ENCODE data around the gene APOOL.

APOOL gene

DNA sequence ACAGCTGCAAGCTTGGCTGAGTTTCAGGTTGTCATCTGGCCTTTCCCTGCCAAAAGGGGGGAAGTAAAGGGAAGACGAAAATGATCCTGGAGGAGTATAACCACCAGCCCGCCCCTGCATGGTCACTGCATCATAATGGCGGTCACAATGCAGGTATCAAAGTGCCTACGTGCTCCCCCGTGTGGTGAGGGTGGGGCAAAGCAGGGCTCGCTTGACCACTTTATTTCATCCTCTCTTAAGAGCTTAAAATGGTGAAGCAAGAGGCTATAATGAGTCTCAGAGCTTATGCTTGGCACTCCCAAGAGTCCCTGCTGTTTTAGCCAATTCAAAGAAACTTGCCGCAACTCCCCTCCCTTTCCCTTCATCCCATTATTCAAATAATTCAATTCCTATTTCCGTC is 105.6 kb downstream of the APOOL start:
- Histone ChIP-seq H3F3A (ENCODE audit: insufficient read depth, low read length) (no peaks in the 10 kb centered on the region), H3K4me2 (ENCODE audit: low read length) (no peak overlapping the region), H3K4me3 (ENCODE audit: low read depth, low read length, poor library complexity, severe bottlenecking) (no peak overlapping the region), H4K20me1 (ENCODE audit: insufficient read depth, low read length) (no peaks in the 10 kb centered on the region), H3K36me3 (ENCODE audit: insufficient read depth, low read length) (no peaks in the 10 kb centered on the region), H3K79me2 (ENCODE audit: insufficient read depth, low read length) (no peaks in the 10 kb centered on the region), H3K27ac (ENCODE audit: low read depth, low read length, poor library complexity, severe bottlenecking) (no peak overlapping the region), H2AFZ (ENCODE audit: low read length) (no peak overlapping the region), H3K9me2 (ENCODE audit: low read depth, low read length) (no peaks in the 10 kb centered on the region), H3K4me1 (ENCODE audit: insufficient read depth, low read length, severe bottlenecking) (peaks cover 12% of the 10 kb centered on the region), H3K9ac (ENCODE audit: low read length) (no peak overlapping the region), H3K27me3 (ENCODE audit: insufficient read depth, low read length) (no peaks in the 10 kb centered on the region), H3K9me3 (ENCODE audit: low read length) (no peaks in the 10 kb centered on the region)
- TF ChIP-seq EZH2 (IDR thresholded peaks at IDR 0.05; ENCODE audit: borderline replicate concordance, low read length), result no peak
- TF ChIP-seq, protein P1, sequence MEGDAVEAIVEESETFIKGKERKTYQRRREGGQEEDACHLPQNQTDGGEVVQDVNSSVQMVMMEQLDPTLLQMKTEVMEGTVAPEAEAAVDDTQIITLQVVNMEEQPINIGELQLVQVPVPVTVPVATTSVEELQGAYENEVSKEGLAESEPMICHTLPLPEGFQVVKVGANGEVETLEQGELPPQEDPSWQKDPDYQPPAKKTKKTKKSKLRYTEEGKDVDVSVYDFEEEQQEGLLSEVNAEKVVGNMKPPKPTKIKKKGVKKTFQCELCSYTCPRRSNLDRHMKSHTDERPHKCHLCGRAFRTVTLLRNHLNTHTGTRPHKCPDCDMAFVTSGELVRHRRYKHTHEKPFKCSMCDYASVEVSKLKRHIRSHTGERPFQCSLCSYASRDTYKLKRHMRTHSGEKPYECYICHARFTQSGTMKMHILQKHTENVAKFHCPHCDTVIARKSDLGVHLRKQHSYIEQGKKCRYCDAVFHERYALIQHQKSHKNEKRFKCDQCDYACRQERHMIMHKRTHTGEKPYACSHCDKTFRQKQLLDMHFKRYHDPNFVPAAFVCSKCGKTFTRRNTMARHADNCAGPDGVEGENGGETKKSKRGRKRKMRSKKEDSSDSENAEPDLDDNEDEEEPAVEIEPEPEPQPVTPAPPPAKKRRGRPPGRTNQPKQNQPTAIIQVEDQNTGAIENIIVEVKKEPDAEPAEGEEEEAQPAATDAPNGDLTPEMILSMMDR (IDR thresholded peaks at IDR 0.05; ENCODE audit: low read length), result peak; percentile 57

DNA sequence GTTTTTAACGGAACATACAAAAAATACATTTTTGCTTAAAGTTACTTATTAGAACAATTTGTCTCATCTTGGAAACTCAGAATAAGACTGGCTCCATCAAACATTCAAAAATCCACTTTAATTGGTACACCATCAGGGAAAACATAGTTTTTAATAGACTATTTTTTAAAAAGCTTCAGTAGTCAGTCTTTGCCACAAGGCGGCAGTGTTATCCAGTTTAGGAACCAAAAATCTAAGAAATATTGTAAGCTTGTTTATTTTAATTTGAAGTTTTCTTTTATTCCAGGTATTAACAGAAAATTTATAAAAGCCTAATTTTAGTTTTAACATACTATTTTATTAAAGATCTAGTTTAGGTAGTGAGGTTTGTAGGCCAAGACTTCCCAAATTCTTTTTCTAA is 107.7 kb downstream of the APOOL start:
- TF ChIP-seq EZH2 (IDR thresholded peaks at IDR 0.05; ENCODE audit: borderline replicate concordance, low read length), result no peak
- TF ChIP-seq, protein P1 (IDR thresholded peaks at IDR 0.05; ENCODE audit: low read length), result peak; percentile 60
- H3K4me1 ChIP-seq (ENCODE audit: insufficient read depth, low read length, severe bottlenecking), result peaks cover 12% of the 10 kb centered on the region
- no peaks in the 10 kb centered on the region for H3F3A ChIP-seq (ENCODE audit: insufficient read depth, low read length)
- H3K9me2 ChIP-seq (ENCODE audit: low read depth, low read length), result no peaks in the 10 kb centered on the region
- no peaks in the 10 kb centered on the region for H4K20me1 ChIP-seq (ENCODE audit: insufficient read depth, low read length)
- no peak overlapping the region for H3K27ac ChIP-seq (ENCODE audit: low read depth, low read length, poor library complexity, severe bottlenecking)
- H3K79me2 ChIP-seq (ENCODE audit: insufficient read depth, low read length), result no peaks in the 10 kb centered on the region
- no peak overlapping the region for H2AFZ ChIP-seq (ENCODE audit: low read length)
- H3K9ac ChIP-seq (ENCODE audit: low read length), result no peak overlapping the region
- no peak overlapping the region for H3K4me2 ChIP-seq (ENCODE audit: low read length)
- H3K36me3 ChIP-seq (ENCODE audit: insufficient read depth, low read length), result no peaks in the 10 kb centered on the region
- H3K27me3 ChIP-seq (ENCODE audit: insufficient read depth, low read length), result no peaks in the 10 kb centered on the region
- no peak overlapping the region for H3K4me3 ChIP-seq (ENCODE audit: low read depth, low read length, poor library complexity, severe bottlenecking)
- H3K9me3 ChIP-seq (ENCODE audit: low read length), result no peaks in the 10 kb centered on the region

DNA sequence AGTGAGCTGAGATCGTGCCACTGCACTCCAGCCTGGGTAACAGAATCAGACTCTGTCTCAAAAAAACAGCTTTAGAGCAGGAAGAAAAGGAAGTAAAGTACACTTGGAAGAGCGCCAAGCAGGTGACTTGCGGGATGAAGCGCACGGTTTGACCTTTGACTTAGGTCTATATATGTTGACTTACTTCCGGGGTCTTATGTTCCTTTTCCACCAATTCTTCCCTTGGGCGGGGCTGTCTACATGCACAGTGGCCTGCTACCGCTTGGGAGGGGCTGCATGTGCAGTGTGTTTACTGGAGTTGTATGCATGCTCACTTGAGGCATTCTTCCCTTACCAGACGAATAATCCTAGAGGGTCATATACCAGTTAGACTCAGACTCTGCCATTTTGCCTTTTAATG is 108.6 kb downstream of the APOOL start:
- Histone ChIP-seq H3K4me1 (ENCODE audit: insufficient read depth, low read length, severe bottlenecking) (peaks cover 12% of the 10 kb centered on the region), H3K27me3 (ENCODE audit: insufficient read depth, low read length) (no peaks in the 10 kb centered on the region), H3F3A (ENCODE audit: insufficient read depth, low read length) (no peaks in the 10 kb centered on the region), H3K27ac (ENCODE audit: low read depth, low read length, poor library complexity, severe bottlenecking) (no peak overlapping the region), H3K9me3 (ENCODE audit: low read length) (no peaks in the 10 kb centered on the region), H3K9ac (ENCODE audit: low read length) (no peak overlapping the region), H3K4me2 (ENCODE audit: low read length) (no peak overlapping the region), H3K36me3 (ENCODE audit: insufficient read depth, low read length) (no peaks in the 10 kb centered on the region), H2AFZ (ENCODE audit: low read length) (no peak overlapping the region), H3K4me3 (ENCODE audit: low read depth, low read length, poor library complexity, severe bottlenecking) (no peak overlapping the region), H3K9me2 (ENCODE audit: low read depth, low read length) (no peaks in the 10 kb centered on the region), H3K79me2 (ENCODE audit: insufficient read depth, low read length) (no peaks in the 10 kb centered on the region), H4K20me1 (ENCODE audit: insufficient read depth, low read length) (no peaks in the 10 kb centered on the region)
- no peak for TF ChIP-seq EZH2 (IDR thresholded peaks at IDR 0.05; ENCODE audit: borderline replicate concordance, low read length)
- TF ChIP-seq, protein P1 (IDR thresholded peaks at IDR 0.05; ENCODE audit: low read length), result no peak

Measured in OCI-LY1 (cell line).